ENCODE results near the gene NCKAP5L. TPM values are rescaled to one million over a fixed set of nuclear protein-coding genes. Genes with fewer than 3 reads are reported as not detected.

Gene NCKAP5L
- total and polyA plus RNA-seq, 2 donors from 2014 or later = 7.2 to 20.6 TPM

GRCh38 chr12:49741882-49742620 lies 86.2 kb downstream of the NCKAP5L start:
- Histone ChIP-seq H3K27ac (ENCODE audit: low read depth in 2 of 2, low read length in 2 of 2) (peak overlapping the region; percentile 99 to 100), H3K4me3 (ENCODE audit: low read length in 3 of 3) (peak overlapping the region; percentile 98 to 100 (median 100)), H3K9me3 (ENCODE audit: control insufficient read depth in 2 of 3, insufficient read depth in 1 of 3, low read length in 3 of 3) (no peaks in the 10 kb centered on the region), H3K4me1 (ENCODE audit: control insufficient read depth in 2 of 3, insufficient read depth in 2 of 3, low read depth in 1 of 3, low read length in 3 of 3) (peaks cover 0 to 15% (median 12%) of the 10 kb centered on the region in 3 donors), H3K9ac (ENCODE audit: low read length in 3 of 3) (peak overlapping the region; percentile 95 to 100 (median 100)), H3K36me3 (ENCODE audit: control insufficient read depth in 2 of 3, insufficient read depth in 3 of 3, low read length in 3 of 3) (no peaks in the 10 kb centered on the region), H3K27me3 (ENCODE audit: control insufficient read depth, insufficient read depth, low read length) (no peaks in the 10 kb centered on the region)
- intact Hi-C loops (cut with DNase I) = no loop called here
- DNase-seq = peak; percentile 75 to 97 (median 85)
- no peak for FAIRE-seq
- TF ChIP-seq CTCF (IDR thresholded peaks at IDR 0.05; ENCODE audit: borderline replicate concordance, extremely low read depth, insufficient read depth) = no peak

Other genes starting within 250 kb of the NCKAP5L start
- 0.85 TPM for gene FAM186B, start 222.8 kb downstream of the NCKAP5L start, total RNA-seq
- 0.34 TPM for gene FAM186B, start 222.8 kb downstream of the NCKAP5L start, polyA plus RNA-seq (ENCODE audit: insufficient read depth, low read depth, low replicate concordance)
- 33.3 TPM for gene PRPF40B, start 204.9 kb downstream of the NCKAP5L start, total RNA-seq
- gene PRPF40B, start 204.9 kb downstream of the NCKAP5L start, polyA plus RNA-seq (ENCODE audit: insufficient read depth, low read depth, low replicate concordance) = 20.1 TPM
- 25.6 TPM for gene FMNL3, start 121.0 kb downstream of the NCKAP5L start, total RNA-seq
- gene FMNL3, start 121.0 kb downstream of the NCKAP5L start, polyA plus RNA-seq (ENCODE audit: insufficient read depth, low read depth, low replicate concordance) = 6.3 TPM
- 724 TPM for gene TMBIM6, start 86.9 kb downstream of the NCKAP5L start, total RNA-seq
- 644 TPM for gene TMBIM6, start 86.9 kb downstream of the NCKAP5L start, polyA plus RNA-seq (ENCODE audit: insufficient read depth, low read depth, low replicate concordance)
- gene BCDIN3D, start 14.7 kb upstream of the NCKAP5L start, total RNA-seq = 5.1 TPM
- gene BCDIN3D, start 14.7 kb upstream of the NCKAP5L start, polyA plus RNA-seq (ENCODE audit: insufficient read depth, low read depth, low replicate concordance) = 4.6 TPM
- gene FAIM2, start 75.5 kb upstream of the NCKAP5L start, total RNA-seq = 5.5 TPM
- 1.3 TPM for gene FAIM2, start 75.5 kb upstream of the NCKAP5L start, polyA plus RNA-seq (ENCODE audit: insufficient read depth, low read depth, low replicate concordance)
- gene AQP2, start 122.3 kb upstream of the NCKAP5L start, total RNA-seq = 122 TPM
- gene AQP2, start 122.3 kb upstream of the NCKAP5L start, polyA plus RNA-seq (ENCODE audit: insufficient read depth, low read depth, low replicate concordance) = 666 TPM
- 0.91 TPM for gene AQP5, start 133.5 kb upstream of the NCKAP5L start, total RNA-seq
- gene AQP5, start 133.5 kb upstream of the NCKAP5L start, polyA plus RNA-seq (ENCODE audit: insufficient read depth, low read depth, low replicate concordance) = 0.99 TPM
- gene AQP6, start 144.5 kb upstream of the NCKAP5L start, total RNA-seq = 12.0 TPM
- gene AQP6, start 144.5 kb upstream of the NCKAP5L start, polyA plus RNA-seq (ENCODE audit: insufficient read depth, low read depth, low replicate concordance) = 74.1 TPM
- 7.7 TPM for gene RACGAP1, start 197.1 kb upstream of the NCKAP5L start, total RNA-seq
- 5.0 TPM for gene RACGAP1, start 197.1 kb upstream of the NCKAP5L start, polyA plus RNA-seq (ENCODE audit: insufficient read depth, low read depth, low replicate concordance)
- gene ASIC1, start 229.2 kb upstream of the NCKAP5L start, total RNA-seq = 1.6 TPM
- 0.99 TPM for gene ASIC1, start 229.2 kb upstream of the NCKAP5L start, polyA plus RNA-seq (ENCODE audit: insufficient read depth, low read depth, low replicate concordance)